HepG2 (cell line): Measurements from ENCODE around the gene MYH7. TPM values are rescaled to one million over a fixed set of nuclear protein-coding genes. Genes with fewer than 3 reads are reported as not detected.

ENCODE experiments used
- GMEB1 ChIP-seq: sonication (generic); formaldehyde crosslinking; IDR thresholded peaks from 2 replicates; pipeline ENCODE4 v1.5.1; 2020; ENCODE audit warnings: missing genetic modification reagents, mild to moderate bottlenecking, borderline replicate concordance
- GPN1 ChIP-seq: sonication (generic); formaldehyde crosslinking; IDR thresholded peaks from 2 replicates; pipeline ENCODE4 v1.5.1; 2020; ENCODE audit warnings: missing genetic modification reagents, borderline replicate concordance
- IKZF1 ChIP-seq: fragments of 450-650 bp; IDR thresholded peaks from 2 replicates; pipeline ENCODE4 v1.7.1; 2016
- MBNL3 ChIP-seq: fragments of 250-450 bp; sonication (Bioruptor Pico); conservative IDR thresholded peaks from 2 replicates; pipeline ENCODE4 v1.8.0; 2022; ENCODE audit warnings: mild to moderate bottlenecking, inconsistent platforms
- MYNN ChIP-seq: sonication (generic); formaldehyde crosslinking; IDR thresholded peaks from 2 replicates; pipeline ENCODE4 v1.4.0; 2020; ENCODE audit warnings: mild to moderate bottlenecking, low read depth, missing genetic modification reagents
- PHF21A ChIP-seq: sonication (generic); formaldehyde crosslinking; IDR thresholded peaks from 2 replicates; pipeline ENCODE4 v1.5.0; 2020; ENCODE audit warnings: mild to moderate bottlenecking, missing genetic modification reagents
- REPIN1 ChIP-seq: sonication (generic); formaldehyde crosslinking; IDR thresholded peaks from 2 replicates; pipeline ENCODE4 v1.8.0; 2022; ENCODE audit warnings: missing genetic modification reagents, low read depth, mild to moderate bottlenecking, borderline replicate concordance
- SAFB2 ChIP-seq: sonication (generic); formaldehyde crosslinking; IDR thresholded peaks from 2 replicates; pipeline ENCODE4 v1.5.1; 2020; ENCODE audit warnings: missing genetic modification reagents, low read depth, mild to moderate bottlenecking, borderline replicate concordance
- STAG1 ChIP-seq: sonication (generic); formaldehyde crosslinking; IDR thresholded peaks from 2 replicates; pipeline ENCODE4 v1.4.0; 2020; ENCODE audit warnings: missing genetic modification reagents
- TBX2 ChIP-seq: sonication (generic); formaldehyde crosslinking; IDR thresholded peaks from 2 replicates; pipeline ENCODE4 v1.5.0; 2020; ENCODE audit warnings: missing genetic modification reagents, mild to moderate bottlenecking, borderline replicate concordance
- ZMYM4 ChIP-seq: sonication (generic); formaldehyde crosslinking; IDR thresholded peaks from 2 replicates; pipeline ENCODE4 v1.8.1; 2023; ENCODE audit warnings: mild to moderate bottlenecking, missing genetic modification reagents
- ZNF124 ChIP-seq: sonication (generic); formaldehyde crosslinking; IDR thresholded peaks from 2 replicates; pipeline ENCODE4 v1.4.0; 2020; ENCODE audit warnings: missing genetic modification reagents
- ZNF230 ChIP-seq: sonication (generic); formaldehyde crosslinking; IDR thresholded peaks from 2 replicates; pipeline ENCODE4 v1.4.0; 2020; ENCODE audit warnings: mild to moderate bottlenecking, missing genetic modification reagents
- ZNF510 ChIP-seq: sonication (generic); formaldehyde crosslinking; IDR thresholded peaks from 2 replicates; pipeline ENCODE4 v1.4.0; 2020; ENCODE audit warnings: low read depth, mild to moderate bottlenecking, missing genetic modification reagents
- ZNF513 ChIP-seq: sonication (generic); formaldehyde crosslinking; conservative IDR thresholded peaks from 2 replicates; pipeline ENCODE4 v1.5.0; 2020; ENCODE audit warnings: missing genetic modification reagents
- ZNF572 ChIP-seq: sonication (generic); formaldehyde crosslinking; IDR thresholded peaks from 2 replicates; pipeline ENCODE4 v1.5.1; 2020; ENCODE audit warnings: mild to moderate bottlenecking, missing genetic modification reagents
- polyA plus RNA-seq, 8 experiments: library from polyadenylated mRNA; depleted of rRNA in 3 of 8; stranded (reverse) in 7 of 8; unstranded in 1 of 8; fragments of >200 nt; fragmentation: Illumina TruSeq in 4 of 8; extraction: Trizol in 4 of 8; gene quantifications; 2 replicates each; pipeline versions ENCODE4 v1.2.1 to v1.2.3, GENCODE V29; 2011 to 2016; ENCODE audit warnings: low read depth in 4 of 8, missing spikeins in 1 of 8, mixed read lengths in 1 of 8; ENCODE audit not compliant: insufficient read depth in 1 of 8
- total RNA-seq, 5 experiments: library from RNA; depleted of rRNA; stranded (reverse); fragments of >200 nt; fragmentation: Illumina TruSeq; extraction: Trizol; gene quantifications; 2 replicates each; pipeline ENCODE4 v1.2.3, GENCODE V29; 2016; ENCODE audit warnings: low read depth in 1 of 5
- TF ChIP-seq, protein P1 (sequence below): IDR thresholded peaks from 2 replicates; pipeline ENCODE4 v1.4.0; 2020; ENCODE audit warnings: mild to moderate bottlenecking, missing genetic modification reagents
- TF ChIP-seq, protein P2 (sequence below): sonication (generic); formaldehyde crosslinking; IDR thresholded peaks from 2 replicates; pipeline ENCODE4 v1.5.1; 2020; ENCODE audit warnings: mild to moderate bottlenecking, moderate library complexity, missing genetic modification reagents
- TF ChIP-seq, protein P3 (sequence below): conservative IDR thresholded peaks from 2 replicates; pipeline ENCODE4 v1.6.1; 2018; ENCODE audit warnings: missing genetic modification reagents

The MYH7 gene
- total and polyA plus RNA-seq, 2 of the 13 experiments (the other 11 are each of a cell fraction or from before 2014, with no cell fraction given), result 0.04 TPM; not detected in 1

DNA sequence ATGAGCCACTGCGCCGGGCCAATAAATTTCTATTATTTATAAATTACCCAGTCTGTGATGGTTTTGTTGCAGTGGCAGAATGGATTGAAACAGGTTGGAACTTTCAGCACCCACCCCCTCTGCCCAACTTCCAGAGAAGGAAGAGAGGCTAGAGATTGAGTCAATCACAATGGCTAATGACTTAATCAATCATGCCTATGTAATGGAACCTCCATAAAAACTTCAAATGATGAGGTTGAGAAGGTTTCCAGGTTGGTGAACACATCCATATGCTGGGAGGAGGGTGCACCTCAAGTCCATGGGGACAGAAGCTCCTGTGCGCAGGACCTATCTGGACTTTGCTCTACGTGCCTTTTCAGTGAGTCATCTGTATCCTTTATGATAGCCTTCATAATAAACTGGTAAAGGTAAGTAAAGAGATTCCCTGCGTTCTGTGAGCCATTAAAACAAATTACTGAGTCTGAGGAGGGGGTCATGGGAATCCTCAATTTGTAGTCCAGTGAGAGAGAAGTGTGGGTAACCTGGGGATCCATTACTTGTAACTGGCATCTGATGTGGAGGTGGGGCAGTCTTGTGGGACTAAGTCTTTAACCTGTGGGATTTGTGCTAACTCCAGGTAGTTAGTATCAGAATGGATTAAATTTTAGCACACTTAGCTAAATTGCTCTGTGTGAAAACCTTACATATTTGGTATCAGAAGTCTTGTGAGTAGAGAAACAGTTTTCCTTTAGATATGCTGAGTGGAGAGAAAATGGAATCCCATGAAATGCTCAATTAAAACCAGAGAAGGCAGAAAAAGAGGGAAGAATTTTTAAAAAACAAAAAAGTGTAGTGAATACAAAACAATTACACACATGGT is 22.4 kb upstream of the MYH7 start (continued):
- TF ChIP-seq, protein P1, sequence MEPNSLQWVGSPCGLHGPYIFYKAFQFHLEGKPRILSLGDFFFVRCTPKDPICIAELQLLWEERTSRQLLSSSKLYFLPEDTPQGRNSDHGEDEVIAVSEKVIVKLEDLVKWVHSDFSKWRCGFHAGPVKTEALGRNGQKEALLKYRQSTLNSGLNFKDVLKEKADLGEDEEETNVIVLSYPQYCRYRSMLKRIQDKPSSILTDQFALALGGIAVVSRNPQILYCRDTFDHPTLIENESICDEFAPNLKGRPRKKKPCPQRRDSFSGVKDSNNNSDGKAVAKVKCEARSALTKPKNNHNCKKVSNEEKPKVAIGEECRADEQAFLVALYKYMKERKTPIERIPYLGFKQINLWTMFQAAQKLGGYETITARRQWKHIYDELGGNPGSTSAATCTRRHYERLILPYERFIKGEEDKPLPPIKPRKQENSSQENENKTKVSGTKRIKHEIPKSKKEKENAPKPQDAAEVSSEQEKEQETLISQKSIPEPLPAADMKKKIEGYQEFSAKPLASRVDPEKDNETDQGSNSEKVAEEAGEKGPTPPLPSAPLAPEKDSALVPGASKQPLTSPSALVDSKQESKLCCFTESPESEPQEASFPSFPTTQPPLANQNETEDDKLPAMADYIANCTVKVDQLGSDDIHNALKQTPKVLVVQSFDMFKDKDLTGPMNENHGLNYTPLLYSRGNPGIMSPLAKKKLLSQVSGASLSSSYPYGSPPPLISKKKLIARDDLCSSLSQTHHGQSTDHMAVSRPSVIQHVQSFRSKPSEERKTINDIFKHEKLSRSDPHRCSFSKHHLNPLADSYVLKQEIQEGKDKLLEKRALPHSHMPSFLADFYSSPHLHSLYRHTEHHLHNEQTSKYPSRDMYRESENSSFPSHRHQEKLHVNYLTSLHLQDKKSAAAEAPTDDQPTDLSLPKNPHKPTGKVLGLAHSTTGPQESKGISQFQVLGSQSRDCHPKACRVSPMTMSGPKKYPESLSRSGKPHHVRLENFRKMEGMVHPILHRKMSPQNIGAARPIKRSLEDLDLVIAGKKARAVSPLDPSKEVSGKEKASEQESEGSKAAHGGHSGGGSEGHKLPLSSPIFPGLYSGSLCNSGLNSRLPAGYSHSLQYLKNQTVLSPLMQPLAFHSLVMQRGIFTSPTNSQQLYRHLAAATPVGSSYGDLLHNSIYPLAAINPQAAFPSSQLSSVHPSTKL, result peak; percentile 84
- TF ChIP-seq TBX2 (CRISPR knock-in tag) (no peak), MYNN (CRISPR knock-in tag) (no peak), ZMYM4 (CRISPR knock-in tag) (no peak), ZNF513 (no peak), STAG1 (CRISPR knock-in tag) (no peak), ZNF510 (no peak), PHF21A (CRISPR knock-in tag) (peak; percentile 96), REPIN1 (no peak), ZNF124 (CRISPR knock-in tag) (no peak), SAFB2 (no peak), MBNL3 (CRISPR knock-in tag) (no peak), ZNF572 (CRISPR knock-in tag) (no peak), ZNF230 (CRISPR knock-in tag) (no peak), IKZF1 (no peak), GPN1 (no peak), GMEB1 (no peak)
- TF ChIP-seq, protein P2, sequence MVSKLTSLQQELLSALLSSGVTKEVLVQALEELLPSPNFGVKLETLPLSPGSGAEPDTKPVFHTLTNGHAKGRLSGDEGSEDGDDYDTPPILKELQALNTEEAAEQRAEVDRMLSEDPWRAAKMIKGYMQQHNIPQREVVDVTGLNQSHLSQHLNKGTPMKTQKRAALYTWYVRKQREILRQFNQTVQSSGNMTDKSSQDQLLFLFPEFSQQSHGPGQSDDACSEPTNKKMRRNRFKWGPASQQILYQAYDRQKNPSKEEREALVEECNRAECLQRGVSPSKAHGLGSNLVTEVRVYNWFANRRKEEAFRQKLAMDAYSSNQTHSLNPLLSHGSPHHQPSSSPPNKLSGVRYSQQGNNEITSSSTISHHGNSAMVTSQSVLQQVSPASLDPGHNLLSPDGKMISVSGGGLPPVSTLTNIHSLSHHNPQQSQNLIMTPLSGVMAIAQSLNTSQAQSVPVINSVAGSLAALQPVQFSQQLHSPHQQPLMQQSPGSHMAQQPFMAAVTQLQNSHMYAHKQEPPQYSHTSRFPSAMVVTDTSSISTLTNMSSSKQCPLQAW (CRISPR knock-in tag), result peak; percentile 32; the same call in 1 of the 2 replicates
- TF ChIP-seq, protein P3, sequence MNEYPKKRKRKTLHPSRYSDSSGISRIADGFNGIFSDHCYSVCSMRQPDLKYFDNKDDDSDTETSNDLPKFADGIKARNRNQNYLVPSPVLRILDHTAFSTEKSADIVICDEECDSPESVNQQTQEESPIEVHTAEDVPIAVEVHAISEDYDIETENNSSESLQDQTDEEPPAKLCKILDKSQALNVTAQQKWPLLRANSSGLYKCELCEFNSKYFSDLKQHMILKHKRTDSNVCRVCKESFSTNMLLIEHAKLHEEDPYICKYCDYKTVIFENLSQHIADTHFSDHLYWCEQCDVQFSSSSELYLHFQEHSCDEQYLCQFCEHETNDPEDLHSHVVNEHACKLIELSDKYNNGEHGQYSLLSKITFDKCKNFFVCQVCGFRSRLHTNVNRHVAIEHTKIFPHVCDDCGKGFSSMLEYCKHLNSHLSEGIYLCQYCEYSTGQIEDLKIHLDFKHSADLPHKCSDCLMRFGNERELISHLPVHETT (CRISPR knock-in tag), result no peak
